SH-SY5Y (cell line): Measurements from ENCODE around the gene SEZ6L2.

Experiments
- GATA2 ChIP-seq: IDR thresholded peaks from 2 replicates; pipeline ENCODE4 v1.6.1; 2011; ENCODE audit warnings: mild to moderate bottlenecking, low read depth, low read length
- GATA3 ChIP-seq: IDR thresholded peaks from 2 replicates; pipeline ENCODE4 v1.6.1; 2011; ENCODE audit warnings: low read depth, mild to moderate bottlenecking, low read length, moderate library complexity

DNA sequence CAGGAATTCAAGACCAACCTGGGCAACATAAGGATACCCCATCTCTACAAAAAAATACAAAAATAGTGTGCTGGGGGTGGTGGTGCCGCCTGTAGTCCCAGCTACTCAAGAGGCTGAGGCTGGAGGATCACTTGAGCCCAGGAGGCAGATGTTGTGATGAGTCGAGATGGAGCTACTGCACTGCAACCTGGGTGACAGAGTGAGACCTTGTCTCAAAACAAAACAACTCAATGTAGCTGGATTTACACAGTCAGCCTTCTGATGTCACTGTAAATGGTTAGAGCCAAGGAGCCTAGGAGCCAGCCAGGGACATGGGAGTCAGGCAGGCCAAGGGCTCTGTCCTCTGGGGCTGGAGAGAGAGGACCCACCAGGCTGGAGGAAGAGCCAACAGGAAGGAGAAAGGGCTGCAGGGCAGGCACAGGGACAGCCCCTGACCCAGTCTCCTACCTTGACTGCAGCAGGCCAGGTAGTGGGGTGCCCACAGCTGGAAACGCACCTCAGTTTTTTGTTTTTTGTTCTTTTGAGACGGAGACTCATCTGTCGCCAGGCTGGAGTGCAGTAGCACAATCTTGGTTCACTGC lies 44.7 kb downstream of the SEZ6L2 start:
- no peak for TF ChIP-seq GATA3
- TF ChIP-seq GATA2 = no peak
